GM12891 (cell line): ENCODE data around the gene ZFP64.

ENCODE experiments used
- DNase-seq: peaks from one replicate; pipeline ENCODE4 v3.0.0; 2011; ENCODE audit warnings: low spot score; ENCODE audit not compliant: insufficient read length
- FAIRE-seq: peaks from 2 replicates; lab custom pipeline; 2011; peaks lifted over from hg19 to GRCh38; lab: Jason Lieb, UNC
- PAX5 ChIP-seq: IDR thresholded peaks from 2 replicates; pipeline ENCODE4 v1.6.1; 2011; ENCODE audit warnings: low read length, moderate library complexity, mild to moderate bottlenecking; ENCODE audit not compliant: insufficient read depth, severe bottlenecking
- POLR2A ChIP-seq: IDR thresholded peaks from 2 replicates; pipeline ENCODE4 v1.6.1; 2011; ENCODE audit warnings: low read depth, low read length, control low read depth
- POLR2AphosphoS5 ChIP-seq: IDR thresholded peaks from 2 replicates; pipeline ENCODE4 v1.6.1; 2011; ENCODE audit warnings: low read depth, low read length, control low read depth
- POU2F2 ChIP-seq: IDR thresholded peaks from 2 replicates; pipeline ENCODE4 v1.6.1; 2011; ENCODE audit warnings: low read depth, mild to moderate bottlenecking, control low read depth, low read length, moderate library complexity
- SPI1 ChIP-seq: IDR thresholded peaks from 2 replicates; pipeline ENCODE4 v1.6.1; 2011; ENCODE audit warnings: low read depth, low read length, control low read depth
- TAF1 ChIP-seq: IDR thresholded peaks from 2 replicates; pipeline ENCODE4 v1.6.1; 2011; ENCODE audit warnings: low read depth, low read length, control low read depth

The ZFP64 gene

GRCh38 chr20:52103335-52103912 lies 88.2 kb downstream of the ZFP64 start:
- FAIRE-seq = no peak
- no peak for DNase-seq
- TF ChIP-seq TAF1 (no peak), PAX5 (no peak), SPI1 (no peak)

- no peak for TF ChIP-seq SPI1
- no peak for TF ChIP-seq TAF1
- DNase-seq (no peak), FAIRE-seq (no peak)
These were observed 89.0 kb downstream of the ZFP64 start for GRCh38 chr20:52102559-52102958.

DNA sequence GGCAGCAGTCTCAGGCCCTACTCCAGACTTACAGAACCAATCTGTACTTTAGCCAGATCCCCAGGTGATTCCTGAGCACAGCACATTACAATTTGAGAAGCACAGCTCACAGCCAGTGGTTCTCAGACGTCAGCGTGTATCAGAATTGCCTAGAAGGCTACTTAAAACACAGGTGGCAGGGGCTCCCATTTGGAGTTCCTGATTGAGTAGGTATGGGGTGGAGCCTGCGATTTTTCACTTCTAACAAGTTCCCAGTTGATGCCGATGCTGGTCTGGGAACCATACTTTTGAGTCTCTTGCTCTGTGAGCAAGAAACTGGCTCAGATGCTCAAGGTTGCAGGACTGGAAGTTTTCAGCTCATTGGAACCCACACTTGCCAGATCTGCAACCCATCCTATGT lies 89.5 kb downstream of the ZFP64 start:
- no peak for DNase-seq
- FAIRE-seq = no peak
- TF ChIP-seq PAX5 (no peak), POLR2A (no peak), TAF1 (no peak), POU2F2 (no peak), POLR2AphosphoS5 (no peak), SPI1 (no peak)
